Effector CD8-positive, alpha-beta T cell (primary cell): ENCODE data around the gene MRPS16.
A peak's percentile ranks its signal among the peaks of the same experiment; 100 is the strongest.
"Not testable (repeated sequence)": the region's sequence is repeated elsewhere in the genome, so short reads cannot be mapped to it uniquely, and the experiment has no call there.

Source experiments
- DNase-seq: peaks from one replicate; lab custom pipeline; 2025; lab: John Stamatoyannopoulos, UW
- total RNA-seq, 4 experiments: gene quantifications; one replicate each; lab custom pipeline; 2026; lab: John Stamatoyannopoulos, UW

MRPS16 gene
- total RNA-seq = 59.7 to 86.0 (median 65.0) reads per million in 4 experiments

DNA sequence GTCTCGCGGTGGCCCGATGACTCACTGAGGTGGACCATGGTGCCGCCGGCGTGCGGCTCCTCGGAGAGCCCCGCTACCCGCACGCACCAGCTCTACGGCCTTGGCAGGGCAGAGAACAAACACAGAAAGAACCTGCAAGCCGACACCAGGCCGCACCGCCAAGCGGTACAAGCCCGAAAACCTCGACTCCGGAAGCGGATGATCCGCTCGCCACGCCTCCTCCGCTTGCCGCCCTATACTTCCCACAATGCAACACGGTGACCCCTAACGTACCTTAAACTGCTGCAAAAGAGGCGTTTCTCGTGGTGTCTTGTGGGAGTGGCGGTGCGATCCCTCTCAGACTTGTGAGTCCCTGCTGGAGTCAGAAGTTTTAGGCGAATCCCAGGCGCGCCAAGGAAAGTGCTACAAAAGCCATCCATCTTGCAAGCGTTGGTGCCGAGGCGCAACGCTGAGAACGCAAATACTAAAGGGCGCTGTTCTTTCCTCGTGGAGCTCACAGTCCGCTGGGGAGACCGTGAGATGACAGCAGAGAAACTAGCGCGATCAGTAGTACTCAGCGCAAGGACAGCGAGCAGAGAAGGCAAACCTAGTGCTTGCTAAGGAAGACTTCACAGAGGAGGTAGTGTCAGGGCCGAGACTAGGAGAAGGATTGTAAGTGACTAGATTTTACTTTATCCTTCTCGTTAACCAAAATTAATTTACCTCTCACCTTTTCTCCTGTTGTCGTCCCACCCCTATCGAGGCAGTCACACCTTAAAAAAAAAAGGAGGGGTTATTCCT lies at the start of gene MRPS16:
Gene MRPS16, minus strand, starts transcription at position 200 of the 780 bp plus-strand sequence. Its CDS starts 162 bp downstream, at position 38.
- DNase-seq = peak; percentile 91

DNA sequence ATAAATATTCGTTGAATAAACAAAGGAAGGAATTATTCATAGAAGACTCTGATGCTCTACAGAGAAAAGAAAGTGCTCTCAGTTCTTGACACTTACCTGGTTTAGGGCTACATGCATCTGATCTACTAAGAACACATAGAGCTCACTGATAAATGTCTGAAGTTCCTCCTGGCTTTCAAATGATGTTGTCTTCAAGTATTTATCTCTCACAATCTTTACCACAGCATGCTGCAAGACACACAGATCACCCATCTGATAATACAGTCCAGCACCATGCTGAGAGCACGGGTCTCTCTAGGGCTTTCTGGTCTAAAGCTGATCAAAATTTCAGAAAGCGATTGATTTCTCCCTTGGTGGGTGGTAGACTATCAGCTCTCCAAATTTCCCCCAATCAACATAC lies 44.5 kb upstream of the MRPS16 start:
- no peak for DNase-seq

- no peak for DNase-seq
These were observed 41.0 kb upstream of the MRPS16 start for GRCh38 chr10:73293461-73293860.

DNA sequence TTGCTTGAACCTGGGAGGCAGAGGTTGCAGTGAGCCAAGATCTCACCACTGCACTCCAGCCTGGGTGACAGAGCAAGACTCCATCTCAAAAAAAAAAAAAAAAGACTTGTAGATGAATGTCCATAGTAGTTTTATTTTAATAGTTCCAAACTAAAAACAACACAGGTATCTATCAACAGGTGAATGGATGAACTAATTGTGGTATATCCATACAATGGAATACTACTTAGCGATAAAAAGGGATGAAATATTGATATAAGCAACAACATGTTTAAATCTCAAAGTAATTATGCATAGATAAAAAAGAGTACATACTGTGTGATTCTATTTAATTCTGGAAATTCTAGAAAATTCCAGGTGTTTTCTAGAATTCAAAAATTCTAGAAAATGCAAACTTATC lies 37.5 kb upstream of the MRPS16 start:
- DNase-seq = no peak

- DNase-seq = no peak
These were observed 35.0 kb upstream of the MRPS16 start for GRCh38 chr10:73287441-73287840.

- DNase-seq = no peak
These were observed 28.7 kb upstream of the MRPS16 start for GRCh38 chr10:73281097-73281496.

DNA sequence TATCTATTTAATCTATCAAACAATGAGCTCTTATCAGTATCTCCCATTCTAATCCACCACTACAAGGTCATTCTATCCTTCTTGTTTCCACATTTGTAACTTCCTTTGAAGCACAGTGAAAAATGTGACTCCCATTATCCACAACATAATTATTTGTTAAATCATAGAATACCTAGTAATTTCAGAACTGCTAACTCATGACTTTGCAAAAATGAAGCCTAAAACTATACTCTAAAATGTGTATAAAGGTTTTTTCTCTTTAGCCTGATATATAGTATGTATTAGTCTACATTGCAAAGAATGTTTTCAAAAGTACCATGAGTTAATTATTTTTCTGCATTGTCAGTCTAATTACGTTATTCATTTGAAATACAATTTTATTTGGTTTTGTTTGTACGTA lies 12.0 kb upstream of the MRPS16 start:
- no peak for DNase-seq

- DNase-seq = no peak
These were observed 11.4 kb upstream of the MRPS16 start for GRCh38 chr10:73263693-73264347.

DNA sequence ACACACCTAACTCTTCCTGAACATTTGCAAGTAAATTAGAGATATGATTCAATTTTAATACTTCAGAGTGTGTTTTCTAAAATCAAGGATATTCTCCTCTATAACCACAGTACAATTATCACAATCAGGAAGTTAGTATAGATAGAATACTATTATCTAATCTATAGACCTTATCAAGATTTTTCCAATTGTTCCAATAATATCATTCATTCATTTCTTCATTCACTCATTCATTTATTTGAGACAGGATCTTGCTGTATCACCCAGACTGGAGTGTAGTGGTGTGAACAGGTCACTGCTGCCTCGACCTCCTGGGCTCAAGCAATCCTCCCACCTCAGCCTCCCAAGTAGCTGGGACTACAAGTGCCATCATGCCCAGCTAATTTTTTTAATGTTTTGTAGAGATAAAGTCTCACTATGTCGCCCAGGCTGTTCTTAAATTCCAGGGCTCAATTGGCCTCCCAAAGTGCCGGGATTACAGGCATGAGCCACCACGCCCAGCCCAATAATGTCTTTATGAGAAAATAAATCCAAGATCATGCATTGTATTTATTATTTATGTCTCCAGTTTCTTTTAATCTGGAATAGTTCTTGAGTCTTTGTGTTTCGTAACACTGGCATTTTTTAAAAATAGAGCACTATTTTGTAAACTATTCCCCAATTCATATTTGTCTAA lies 10.6 kb upstream of the MRPS16 start:
- DNase-seq = no peak

GRCh38 chr10:73262105-73262730 lies 9.8 kb upstream of the MRPS16 start:
- DNase-seq = no peak

GRCh38 chr10:73261362-73261995 lies 9.0 kb upstream of the MRPS16 start:
- no peak for DNase-seq

DNA sequence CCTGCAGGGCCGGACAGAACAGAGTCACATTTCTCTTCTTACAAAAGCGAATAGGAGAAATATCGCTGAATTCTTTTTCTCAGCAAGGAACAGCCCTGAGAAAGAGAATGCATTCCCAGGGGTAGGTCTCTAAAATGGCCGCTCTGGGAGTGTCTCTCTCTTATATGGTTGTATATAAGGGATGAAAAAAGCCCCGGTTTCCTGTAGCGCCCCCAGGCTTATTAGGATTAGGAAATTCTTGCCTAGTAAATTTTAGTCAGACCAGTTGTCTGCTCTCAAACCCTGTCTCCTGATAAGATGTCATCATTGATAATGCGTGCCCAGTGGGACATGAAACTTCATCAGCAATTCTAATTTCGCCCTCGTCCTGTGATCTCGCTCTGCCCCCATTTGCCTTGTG lies 6.2 kb upstream of the MRPS16 start:
- not testable (repeated sequence) for DNase-seq

- no peak for DNase-seq
These were observed 746 bp upstream of the MRPS16 start for GRCh38 chr10:73253225-73253555.

DNA sequence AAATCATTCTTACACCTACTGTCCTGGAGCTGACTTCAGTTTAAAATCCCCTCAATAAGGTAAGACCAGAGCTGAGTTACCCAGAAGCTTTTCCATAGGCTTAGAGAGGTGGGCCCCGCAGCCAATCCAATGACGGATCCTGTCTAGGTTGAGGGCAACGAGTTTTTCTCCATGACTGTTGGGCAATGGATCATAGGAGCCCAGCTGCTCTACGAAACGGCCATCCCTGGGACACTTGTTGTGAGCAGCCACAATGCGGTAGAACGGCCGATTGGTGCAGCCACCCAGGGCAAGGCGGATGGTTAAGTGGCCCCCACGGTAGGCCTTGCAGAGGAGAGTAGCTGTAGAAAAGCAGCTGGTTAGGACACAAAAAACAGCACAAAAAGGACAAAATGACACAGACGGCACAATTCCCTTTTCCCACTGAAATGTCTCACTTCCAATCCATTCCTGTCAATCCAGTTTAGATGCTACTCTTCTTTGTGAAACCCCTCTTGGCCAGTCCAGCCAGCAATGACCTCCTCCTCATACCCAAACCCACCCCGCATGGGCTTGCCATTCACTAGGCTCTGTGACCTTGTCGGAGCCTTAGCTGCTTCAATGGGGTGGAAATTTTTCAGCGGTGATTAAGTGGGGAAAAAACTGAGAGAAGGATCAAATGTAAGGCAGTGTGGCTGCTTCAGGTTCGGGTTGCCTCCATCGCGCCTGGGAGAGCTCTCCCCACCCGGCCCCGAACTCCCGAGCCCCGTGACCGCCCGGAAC lies 580 bp downstream of the MRPS16 start:
- no peak for DNase-seq

DNA sequence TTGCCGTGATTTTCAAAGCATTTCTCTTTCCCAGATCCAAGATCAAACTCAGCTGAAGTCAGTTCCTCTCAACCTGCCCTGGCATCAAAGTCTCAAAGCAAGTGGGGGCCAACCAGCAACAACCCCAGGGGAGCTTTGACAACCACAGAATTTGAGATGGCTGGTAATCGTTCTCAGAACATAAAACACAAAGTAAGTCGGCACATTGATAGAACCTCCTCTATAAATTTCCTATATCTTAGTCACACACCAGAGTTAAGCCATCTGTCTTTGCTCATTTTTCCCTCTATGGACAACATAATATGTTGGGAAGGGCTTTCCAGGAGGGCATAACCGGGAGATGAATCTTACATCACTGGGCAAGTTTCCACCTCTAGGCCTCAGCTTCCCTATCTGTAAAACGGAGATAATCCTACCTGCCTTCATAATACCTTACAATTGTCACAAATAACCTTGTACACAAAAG lies 4.2 kb downstream of the MRPS16 start:
- no peak for DNase-seq

GRCh38 chr10:73247509-73248258 lies 4.8 kb downstream of the MRPS16 start:
- no peak for DNase-seq

GRCh38 chr10:73246646-73247508 lies 5.6 kb downstream of the MRPS16 start, which contains the start of gene DNAJC9:
DNAJC9 (minus strand) TSS chr10:73247255; CDS start chr10:73247189, 66 bp downstream.
- DNase-seq = peak; percentile 97

DNA sequence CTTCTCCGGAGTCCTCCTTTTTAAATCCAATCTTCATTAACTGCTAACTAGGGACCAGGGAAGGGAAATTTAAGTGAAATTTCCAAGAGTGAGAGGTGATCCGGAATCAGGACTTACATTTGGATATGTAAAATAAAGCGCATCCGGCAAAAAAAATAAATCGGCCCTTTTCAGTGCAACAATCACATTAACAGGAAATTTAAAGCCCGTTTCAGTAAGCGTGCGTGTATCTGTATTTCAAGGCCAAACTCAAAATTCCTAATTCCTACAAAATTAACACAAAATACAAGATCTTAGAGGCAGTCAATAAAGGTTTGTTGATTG lies 6.2 kb downstream of the MRPS16 start:
- no peak for DNase-seq

GRCh38 chr10:73244866-73245477 lies 7.5 kb downstream of the MRPS16 start:
- DNase-seq = no peak
